Fibroblast of lung (primary cell): Measurements from ENCODE around the gene BAIAP2. TPM values are rescaled to one million over a fixed set of nuclear protein-coding genes. Genes with fewer than 3 reads are reported as not detected.

Experiments used
- DNase-seq, 2 donors: peaks; one replicate each; pipeline versions ENCODE4 v3.0.0 to v3.0.0-alpha.2; 2010; ENCODE audit warnings: low read depth in 2 of 2
- H2AFZ ChIP-seq: 2 replicates; pipeline ENCODE4 v1.5.1; 2012; ENCODE audit warnings: low read length, control low read depth, inconsistent platforms
- H3K27ac ChIP-seq: 2 replicates; pipeline ENCODE4 v1.5.1; 2011; ENCODE audit warnings: low read length, control low read depth; ENCODE audit not compliant: insufficient read depth
- H3K27me3 ChIP-seq: 2 replicates; pipeline ENCODE4 v1.5.1; 2011; ENCODE audit warnings: mild to moderate bottlenecking, low read length; ENCODE audit not compliant: control insufficient read depth, insufficient read depth
- H3K36me3 ChIP-seq: 2 replicates; pipeline ENCODE4 v1.5.1; 2011; ENCODE audit warnings: low read length; ENCODE audit not compliant: control insufficient read depth, insufficient read depth
- H3K4me1 ChIP-seq: 2 replicates; pipeline ENCODE4 v1.5.1; 2011; ENCODE audit warnings: low read length; ENCODE audit not compliant: control insufficient read depth, insufficient read depth; ENCODE audit errors: extremely low read depth
- H3K4me2 ChIP-seq: 2 replicates; pipeline ENCODE4 v1.5.1; 2011; ENCODE audit warnings: low read length, control low read depth; ENCODE audit not compliant: insufficient read depth; ENCODE audit errors: extremely low read depth
- H3K4me3 ChIP-seq, 4 experiments: fragments of 200-600 bp in 1 of 4; sonication (generic) in 1 of 4; replicated peaks in 1 of 4; 2 replicates each; pipeline ENCODE4 v1.5.1; 2011 to 2016; ENCODE audit warnings: low read length in 4 of 4, low read depth in 3 of 4, mild to moderate bottlenecking in 3 of 4, control low read depth in 2 of 4, inconsistent platforms in 1 of 4, mixed read lengths in 1 of 4; ENCODE audit not compliant: insufficient read depth in 1 of 4; ENCODE audit errors: control extremely low read depth in 1 of 4
- H3K79me2 ChIP-seq: 2 replicates; pipeline ENCODE4 v1.5.1; 2012; ENCODE audit warnings: mild to moderate bottlenecking, low read length, inconsistent platforms; ENCODE audit not compliant: control insufficient read depth, insufficient read depth
- H3K9ac ChIP-seq: 2 replicates; pipeline ENCODE4 v1.5.1; 2011; ENCODE audit warnings: mild to moderate bottlenecking, low read length, control low read depth; ENCODE audit not compliant: insufficient read depth
- H3K9me3 ChIP-seq: 2 replicates; pipeline ENCODE4 v1.5.1; 2012; ENCODE audit warnings: low read depth, low read length; ENCODE audit not compliant: control insufficient read depth, insufficient read depth
- H4K20me1 ChIP-seq: 2 replicates; pipeline ENCODE4 v1.5.1; 2011; ENCODE audit warnings: low read length; ENCODE audit not compliant: control insufficient read depth, insufficient read depth; ENCODE audit errors: extremely low read depth
- CTCF ChIP-seq, 2 donors: IDR thresholded peaks in 1 of 2; conservative IDR thresholded peaks in 1 of 2; 1 replicate in 1 of 2; 2 replicates in 1 of 2; pipeline ENCODE4 v1.5.1; 2011 to 2012; ENCODE audit warnings: low read length in 2 of 2, control low read depth in 1 of 2, inconsistent platforms in 1 of 2, low read depth in 1 of 2, mild to moderate bottlenecking in 1 of 2
- EZH2 ChIP-seq: IDR thresholded peaks from 2 replicates; pipeline ENCODE4 v1.5.1; 2012; ENCODE audit warnings: low read length, control low read depth, mild to moderate bottlenecking; ENCODE audit errors: missing control alignments
- polyA plus RNA-seq, 2 donors: library from polyadenylated mRNA; depleted of rRNA in 1 of 2; stranded (reverse) in 1 of 2; unstranded in 1 of 2; fragments of >200 nt; gene quantifications; 2 replicates each; pipeline ENCODE4 v1.2.1, GENCODE V29; 2011 to 2012; ENCODE audit warnings: missing spikeins in 1 of 2
- total RNA-seq: library from RNA; depleted of rRNA; stranded (reverse); fragments of >200 nt; gene quantifications from 2 replicates; pipeline ENCODE4 v1.2.1, GENCODE V29; 2014

The BAIAP2 gene
- total and polyA plus RNA-seq, 2 donors (not counting 1 experiment from before 2014, with no cell fraction given): 6.0 to 13.4 TPM

DNA sequence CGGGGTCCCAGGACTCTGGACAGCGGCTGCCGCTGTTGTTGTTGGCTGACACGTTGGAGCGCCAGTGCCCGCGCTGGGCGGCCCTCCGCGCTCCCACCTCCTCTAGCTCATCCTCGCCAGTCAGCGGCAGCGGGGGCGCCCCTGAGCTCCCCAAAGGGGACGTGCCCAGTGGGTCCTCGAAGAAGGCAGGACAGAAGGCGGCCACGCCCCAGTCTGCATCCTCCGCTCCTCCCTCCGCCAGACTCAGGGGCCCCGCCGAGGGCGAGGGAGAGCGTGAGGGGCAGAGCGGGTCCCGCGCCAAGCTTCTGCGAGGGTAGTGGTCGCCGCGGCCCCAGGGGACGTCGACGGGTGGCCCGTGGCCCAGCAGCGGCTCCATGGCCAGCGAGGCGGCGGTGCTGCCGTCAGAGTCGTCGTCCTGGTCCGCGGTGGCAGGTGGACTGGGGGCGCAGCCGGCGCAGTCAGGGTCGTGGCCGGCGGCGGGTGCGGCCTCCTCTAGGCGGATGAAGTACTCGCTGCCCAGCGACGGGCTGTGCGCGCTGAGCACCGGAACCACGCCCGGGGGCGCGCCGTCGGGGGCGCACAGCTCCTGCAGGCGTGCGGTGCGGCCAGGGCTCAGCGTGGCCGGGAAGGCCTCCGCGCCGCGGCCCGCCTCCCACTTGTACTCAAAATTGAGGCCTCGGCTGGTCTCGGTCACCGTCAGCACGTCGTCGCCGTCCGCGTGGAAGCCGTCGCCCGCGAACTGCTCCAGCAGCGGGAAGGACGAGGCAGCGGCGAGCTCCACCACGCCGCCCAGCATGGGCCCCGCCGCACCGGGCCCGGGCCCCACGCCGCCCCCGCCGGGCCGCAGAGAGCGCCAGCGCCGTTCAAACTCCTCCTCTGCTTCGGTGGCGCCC lies 87.1 kb downstream of the BAIAP2 start:
- no peak for DNase-seq
- Histone ChIP-seq H3K9me3 (no peaks in the 10 kb centered on the region), H3K36me3 (no peaks in the 10 kb centered on the region), H3K27ac (no peak overlapping the region), H3K79me2 (no peaks in the 10 kb centered on the region), H3K27me3 (no peaks in the 10 kb centered on the region), H2AFZ (no peak overlapping the region), H3K4me2 (no peak overlapping the region), H3K4me1 (no peaks in the 10 kb centered on the region), H4K20me1 (no peaks in the 10 kb centered on the region), H3K9ac (no peak overlapping the region), H3K4me3 (no peak overlapping the region)
- TF ChIP-seq EZH2: peak; percentile 0
- TF ChIP-seq CTCF (conservative IDR thresholded peaks at IDR 0.05 in 1 of 2, IDR thresholded peaks at IDR 0.05 in 1 of 2; ENCODE audit: low read depth in 1 of 2, low read length in 2 of 2): no peak

DNA sequence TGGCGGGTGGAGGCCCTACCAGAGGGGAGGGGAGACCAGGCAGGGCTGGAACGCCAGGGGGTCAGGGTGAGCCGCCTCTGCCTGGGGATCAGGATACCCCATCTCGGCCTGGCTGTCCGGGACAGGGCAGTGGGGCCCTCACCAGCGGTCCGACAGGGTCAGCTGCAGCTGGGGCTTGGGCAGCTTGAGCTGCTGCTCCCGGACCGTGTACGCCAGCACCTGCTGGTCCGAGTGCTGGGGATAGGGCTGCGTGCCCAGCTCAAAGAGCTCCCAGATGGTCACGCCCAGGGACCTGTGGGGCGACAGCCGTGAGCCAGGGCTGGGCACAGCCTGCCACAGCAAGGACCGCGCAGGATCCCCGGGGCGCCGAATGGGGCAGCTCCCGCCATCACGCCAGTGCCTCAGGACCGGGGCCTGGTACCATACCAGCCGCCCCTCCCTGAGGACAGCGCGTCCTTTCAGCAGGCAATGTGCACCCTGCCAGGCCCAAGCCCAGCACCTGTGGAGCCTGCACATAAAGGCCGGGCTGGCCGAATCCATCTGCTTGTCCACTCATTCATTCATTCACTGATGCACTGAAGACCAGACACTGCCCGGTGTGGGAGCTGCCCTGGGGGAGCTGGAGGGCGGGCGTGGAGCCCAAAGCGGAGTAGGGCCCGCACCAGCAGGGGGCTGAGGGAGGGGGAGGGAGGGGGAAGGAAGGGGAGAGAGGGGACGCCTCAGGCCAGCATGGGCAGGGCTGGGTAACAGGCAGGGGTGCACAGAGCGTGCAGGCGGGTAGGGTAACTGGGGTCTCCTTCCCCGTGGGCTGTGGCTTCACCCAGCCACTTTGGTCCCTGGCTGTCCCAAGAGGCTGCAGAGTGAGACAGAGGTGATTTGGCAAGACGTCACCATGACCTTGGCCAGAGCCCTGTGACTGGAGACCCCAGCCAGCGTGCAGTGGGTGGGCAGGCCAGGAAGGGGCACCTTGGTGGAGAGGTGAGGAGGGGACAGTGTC lies 88.4 kb downstream of the BAIAP2 start:
- Histone ChIP-seq H3K27me3 (no peaks in the 10 kb centered on the region), H3K4me1 (no peaks in the 10 kb centered on the region), H3K27ac (no peak overlapping the region), H3K4me3 (no peak overlapping the region), H4K20me1 (no peaks in the 10 kb centered on the region), H3K9me3 (no peaks in the 10 kb centered on the region), H2AFZ (no peak overlapping the region), H3K4me2 (no peak overlapping the region), H3K79me2 (no peaks in the 10 kb centered on the region), H3K9ac (no peak overlapping the region), H3K36me3 (no peaks in the 10 kb centered on the region)
- no peak for DNase-seq
- TF ChIP-seq CTCF (conservative IDR thresholded peaks at IDR 0.05 in 1 of 2, IDR thresholded peaks at IDR 0.05 in 1 of 2; ENCODE audit: low read depth in 1 of 2, low read length in 2 of 2) (no peak), EZH2 (no peak)

GRCh38 chr17:81124377-81124776 lies 89.4 kb downstream of the BAIAP2 start:
- H3K4me1 ChIP-seq: no peaks in the 10 kb centered on the region
- H3K4me2 ChIP-seq: no peak overlapping the region
- H2AFZ ChIP-seq: no peak overlapping the region
- TF ChIP-seq EZH2: no peak
- no peaks in the 10 kb centered on the region for H3K27me3 ChIP-seq
- H4K20me1 ChIP-seq: no peaks in the 10 kb centered on the region
- H3K9ac ChIP-seq: no peak overlapping the region
- no peaks in the 10 kb centered on the region for H3K36me3 ChIP-seq
- H3K79me2 ChIP-seq: no peaks in the 10 kb centered on the region
- no peak for DNase-seq
- no peaks in the 10 kb centered on the region for H3K9me3 ChIP-seq
- H3K4me3 ChIP-seq: no peak overlapping the region
- no peak overlapping the region for H3K27ac ChIP-seq
